Stimulated activated CD8-positive, alpha-beta memory T cell treated with anti-CD3 and anti-CD28 coated beads, Interleukin-12 subunit alpha, Interleukin-12 subunit beta, amount 100 ng/mL, for 24 hours (primary cell): Measurements from ENCODE around the gene BTBD16.

Source experiments
- DNase-seq: peaks from one replicate; pipeline ENCODE4 v3.0.0-alpha.2; 2020; ENCODE audit errors: extremely low read depth

BTBD16 gene

GRCh38 chr10:122294511-122295450 lies 23.7 kb downstream of the BTBD16 start:
- no peak for DNase-seq

DNA sequence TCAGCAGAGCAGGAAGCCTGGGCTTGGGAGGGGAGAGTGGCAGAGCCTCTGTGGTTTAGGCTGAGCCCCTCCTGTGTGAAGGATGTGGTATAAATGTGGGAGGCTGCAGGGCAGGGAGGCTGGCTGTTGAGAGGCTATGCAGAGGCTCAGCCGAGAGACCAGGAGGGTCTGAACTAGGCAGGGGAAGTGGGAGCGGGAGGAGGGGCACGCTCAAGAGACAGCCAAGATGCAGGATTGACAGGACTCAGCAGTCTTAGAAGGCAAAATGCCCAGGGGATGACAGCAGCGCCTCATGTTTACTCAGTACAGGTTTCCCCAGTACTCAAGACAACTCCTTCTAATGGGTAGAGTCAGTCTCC lies 24.3 kb downstream of the BTBD16 start:
- no peak for DNase-seq

DNA sequence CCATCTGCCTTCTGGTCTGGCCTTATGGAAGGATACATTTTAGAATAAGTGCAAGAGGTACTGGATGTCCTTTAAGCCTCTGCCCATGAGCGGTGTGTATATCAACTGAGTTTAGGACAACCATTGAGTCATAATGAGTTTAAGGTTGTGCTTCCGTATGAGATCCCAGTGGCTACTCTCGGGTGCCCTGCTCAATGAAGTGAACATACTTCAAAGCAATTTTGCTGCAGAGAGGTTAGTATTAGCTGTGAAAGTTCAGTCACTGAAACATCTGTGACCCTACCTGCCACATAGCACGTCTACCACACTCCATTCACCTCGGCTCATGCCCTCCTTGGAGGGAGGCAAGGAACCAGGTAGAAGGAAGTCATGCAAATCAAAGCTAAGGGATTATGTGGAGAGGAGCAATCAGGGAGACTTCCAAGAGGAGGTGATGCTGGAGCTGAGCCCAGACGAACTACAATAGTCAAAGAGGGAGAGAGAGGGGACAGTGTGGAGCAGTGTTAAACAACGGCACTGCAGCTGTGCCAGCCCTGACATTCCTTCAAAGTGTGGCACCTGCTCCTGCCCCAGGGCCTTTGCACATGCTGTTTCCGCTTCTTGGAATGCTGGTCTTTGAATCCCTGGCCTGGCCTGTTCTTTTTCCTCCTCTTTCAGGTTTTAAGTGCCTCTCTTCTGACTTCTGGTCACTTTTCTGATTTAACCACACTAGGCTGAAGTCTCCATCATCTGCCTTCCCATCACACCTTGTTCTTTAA lies 25.4 kb downstream of the BTBD16 start:
- DNase-seq = no peak

DNA sequence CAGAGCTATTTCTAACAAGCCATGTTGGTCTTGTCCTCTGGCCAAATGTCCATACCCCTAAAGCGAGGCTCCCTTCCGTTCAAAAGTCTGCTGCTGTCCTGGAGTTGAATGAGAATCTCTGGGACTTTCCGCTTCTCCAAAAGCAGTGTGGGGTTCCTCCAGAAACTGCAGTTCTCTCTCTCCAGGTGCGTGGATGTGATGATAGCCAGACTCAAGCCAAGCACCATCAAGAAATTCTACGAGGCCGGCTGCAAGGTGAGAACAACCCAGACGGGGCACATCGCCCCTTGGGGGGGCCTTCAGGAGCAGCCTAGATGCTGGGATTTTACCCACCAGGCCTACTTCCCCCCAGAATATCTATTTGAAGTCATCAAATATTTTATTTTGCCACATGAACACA lies 26.5 kb downstream of the BTBD16 start:
- no peak for DNase-seq

DNA sequence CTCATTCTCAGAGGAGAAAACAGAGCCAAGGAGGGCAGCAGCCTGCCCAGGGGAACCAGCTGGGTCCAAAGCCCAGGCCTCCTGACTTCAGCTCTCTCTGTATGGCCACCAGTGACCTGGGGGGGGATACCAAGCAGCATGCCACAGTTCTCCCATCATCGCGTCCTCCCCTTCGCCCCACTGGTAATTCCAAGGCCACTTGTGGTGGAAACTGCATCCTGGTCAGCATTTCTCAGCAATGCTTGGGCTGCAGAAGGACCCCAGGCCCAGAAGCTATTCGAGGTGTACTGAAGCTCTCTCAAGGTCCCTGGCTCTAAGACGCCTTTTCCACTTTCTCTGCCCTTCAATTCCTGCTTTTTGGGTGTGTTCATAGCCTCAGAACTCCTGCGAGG lies 27.1 kb downstream of the BTBD16 start:
- no peak for DNase-seq

GRCh38 chr10:122298598-122299301 lies 27.7 kb downstream of the BTBD16 start:
- DNase-seq = peak; percentile 17

GRCh38 chr10:122299423-122300075 lies 28.5 kb downstream of the BTBD16 start:
- no peak for DNase-seq

DNA sequence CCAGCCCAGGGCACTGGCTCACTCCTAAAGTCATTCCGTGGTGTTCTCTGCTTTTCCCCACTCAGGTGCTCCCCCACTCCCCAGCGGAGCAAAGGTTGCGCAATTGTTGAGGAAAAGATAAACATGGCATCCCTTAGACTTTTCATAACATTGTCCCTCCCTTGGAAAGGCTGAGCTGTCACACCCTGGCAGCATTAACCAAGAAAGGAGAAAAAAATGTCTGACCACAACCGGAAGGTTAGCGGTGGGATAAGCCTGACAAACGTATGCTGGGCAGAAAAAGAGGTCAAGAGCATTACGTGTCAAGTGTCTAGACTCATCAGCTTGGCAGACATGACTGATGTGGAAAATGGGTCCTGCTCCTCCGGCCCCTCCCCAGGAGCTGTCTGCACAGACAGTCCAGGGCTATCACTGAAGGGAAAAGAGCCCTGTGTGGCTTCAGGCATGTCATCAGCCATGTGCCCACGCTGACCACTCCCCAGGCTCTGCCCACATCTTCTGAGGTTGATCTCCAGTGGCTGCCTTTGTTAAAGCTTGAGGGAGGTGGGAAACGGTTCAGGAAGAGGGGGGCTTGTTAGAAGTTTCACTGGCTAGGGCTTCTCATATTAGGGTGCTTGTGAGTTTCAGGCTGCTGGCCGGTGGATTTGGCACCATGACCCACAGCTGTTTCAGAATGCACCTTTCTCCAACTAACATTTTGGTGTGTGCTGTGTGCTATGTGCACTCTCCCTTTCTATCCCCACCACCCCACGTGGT lies 30.1 kb downstream of the BTBD16 start:
- no peak for DNase-seq

DNA sequence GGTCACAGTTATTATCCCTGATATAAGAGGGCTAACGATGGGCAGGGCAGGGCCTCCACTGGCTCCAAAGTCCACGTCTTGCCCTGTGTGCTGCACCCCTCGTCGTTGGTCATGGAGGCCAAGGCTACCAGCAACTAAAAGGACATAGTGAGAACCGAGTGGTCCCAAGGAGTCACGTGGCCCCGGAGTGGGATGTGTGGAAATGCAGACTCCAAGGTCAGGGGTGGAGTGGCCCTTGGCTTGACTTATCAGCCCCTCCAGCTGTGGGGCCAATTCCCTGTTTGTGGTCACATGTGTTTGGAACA lies 30.7 kb downstream of the BTBD16 start:
- no peak for DNase-seq

DNA sequence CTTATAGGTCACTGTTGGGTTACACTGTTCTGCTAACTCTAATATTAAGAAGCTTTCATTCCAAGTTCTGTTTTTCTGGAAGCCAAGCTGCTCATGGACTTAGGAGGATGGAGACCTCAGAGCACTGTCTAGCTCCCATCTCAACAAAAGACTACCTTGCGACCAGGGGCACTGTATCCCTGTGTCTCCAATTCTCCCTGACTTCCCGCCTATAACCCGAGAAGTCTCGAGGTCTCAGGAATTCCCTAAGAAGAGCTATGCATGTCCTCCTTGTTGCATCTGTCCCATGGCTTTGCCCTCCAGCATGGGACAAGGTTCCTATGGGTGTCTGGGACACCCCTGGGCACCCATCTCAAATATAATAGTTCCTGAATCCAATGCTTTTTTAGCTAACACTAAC lies 31.2 kb downstream of the BTBD16 start:
- DNase-seq = no peak

DNA sequence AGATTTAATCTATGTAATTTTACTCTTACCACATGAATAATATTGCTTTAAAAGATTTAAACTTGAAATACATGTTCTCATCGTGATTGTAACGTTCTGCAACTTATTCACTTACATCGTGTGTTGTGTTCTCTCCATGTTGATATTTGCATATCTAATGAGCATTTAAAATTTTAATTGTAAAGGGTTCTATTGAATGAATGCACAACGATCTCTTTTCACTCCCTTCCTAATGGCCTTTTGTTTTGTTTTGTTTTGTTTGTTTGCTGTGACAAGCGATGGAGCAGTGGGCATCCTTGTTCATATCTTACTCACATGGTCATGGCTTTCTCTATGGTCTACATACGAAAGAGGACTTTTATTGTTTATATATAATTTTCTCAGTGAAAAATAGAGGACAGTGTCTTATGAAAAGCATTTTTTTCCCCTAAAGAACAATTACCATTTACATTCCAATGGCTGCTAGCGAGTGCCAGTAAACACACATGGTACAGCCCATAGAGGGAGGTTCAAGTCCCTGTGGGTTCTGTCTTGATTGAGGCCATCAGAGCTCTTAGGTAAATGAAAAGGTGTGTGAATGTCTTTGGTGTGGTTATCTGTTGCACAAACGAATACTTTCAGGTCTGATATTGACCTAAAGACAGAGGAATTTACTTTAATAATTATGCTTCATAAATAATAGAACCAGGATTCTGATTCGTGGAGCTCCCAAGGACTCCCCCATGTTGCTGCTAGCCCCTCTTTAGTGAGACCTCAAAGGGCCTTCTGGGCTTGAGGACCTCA lies 32.4 kb downstream of the BTBD16 start:
- no peak for DNase-seq

DNA sequence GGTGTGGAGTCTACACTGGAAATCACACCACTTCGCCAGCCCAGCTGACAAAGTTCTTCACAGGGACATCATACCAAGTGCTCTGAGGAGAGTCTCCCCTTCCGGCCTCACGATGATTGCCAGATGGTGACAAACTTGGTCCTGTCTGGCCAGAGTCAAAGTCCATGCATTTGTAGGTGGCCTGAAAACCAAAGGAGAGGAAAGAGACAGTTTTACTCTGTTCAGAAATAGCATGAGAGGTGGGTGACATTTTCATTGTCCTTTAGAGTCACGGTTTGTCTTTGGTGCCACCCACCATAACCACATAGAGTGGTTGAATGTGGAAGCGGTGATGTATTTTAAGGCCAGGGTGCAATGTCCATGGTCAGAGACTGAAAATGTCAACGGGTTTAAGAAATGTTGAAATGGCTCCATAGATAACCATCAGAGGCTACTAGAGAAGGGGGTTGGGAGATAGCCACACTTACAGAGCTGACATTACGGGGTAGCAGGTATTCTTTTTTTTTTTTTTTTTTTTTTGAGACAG lies 33.0 kb downstream of the BTBD16 start:
- no peak for DNase-seq

- DNase-seq = no peak
Measured at GRCh38 chr10:122306282-122306681, 35.2 kb downstream of the BTBD16 start.

DNA sequence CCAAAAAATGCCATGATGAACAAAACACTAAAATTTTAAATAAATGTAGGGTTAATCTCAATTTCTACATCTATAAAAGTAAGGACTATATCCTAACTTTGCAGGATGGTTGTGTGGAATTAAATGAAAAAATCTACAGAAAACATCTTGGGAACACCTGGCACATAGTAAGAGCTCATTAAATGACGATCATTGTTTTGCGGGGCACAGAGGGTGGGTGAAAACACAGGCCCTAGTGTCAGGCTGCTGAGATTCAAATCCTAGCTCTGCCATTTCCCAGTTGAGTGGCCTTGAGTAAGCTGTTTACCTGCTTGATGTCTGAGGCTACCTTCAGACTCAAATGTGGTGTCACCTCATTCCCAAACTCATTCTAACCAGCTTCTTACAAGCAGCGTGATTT lies 35.6 kb downstream of the BTBD16 start:
- DNase-seq = no peak

- DNase-seq = no peak
Measured at GRCh38 chr10:122307669-122308416, 36.7 kb downstream of the BTBD16 start.

DNA sequence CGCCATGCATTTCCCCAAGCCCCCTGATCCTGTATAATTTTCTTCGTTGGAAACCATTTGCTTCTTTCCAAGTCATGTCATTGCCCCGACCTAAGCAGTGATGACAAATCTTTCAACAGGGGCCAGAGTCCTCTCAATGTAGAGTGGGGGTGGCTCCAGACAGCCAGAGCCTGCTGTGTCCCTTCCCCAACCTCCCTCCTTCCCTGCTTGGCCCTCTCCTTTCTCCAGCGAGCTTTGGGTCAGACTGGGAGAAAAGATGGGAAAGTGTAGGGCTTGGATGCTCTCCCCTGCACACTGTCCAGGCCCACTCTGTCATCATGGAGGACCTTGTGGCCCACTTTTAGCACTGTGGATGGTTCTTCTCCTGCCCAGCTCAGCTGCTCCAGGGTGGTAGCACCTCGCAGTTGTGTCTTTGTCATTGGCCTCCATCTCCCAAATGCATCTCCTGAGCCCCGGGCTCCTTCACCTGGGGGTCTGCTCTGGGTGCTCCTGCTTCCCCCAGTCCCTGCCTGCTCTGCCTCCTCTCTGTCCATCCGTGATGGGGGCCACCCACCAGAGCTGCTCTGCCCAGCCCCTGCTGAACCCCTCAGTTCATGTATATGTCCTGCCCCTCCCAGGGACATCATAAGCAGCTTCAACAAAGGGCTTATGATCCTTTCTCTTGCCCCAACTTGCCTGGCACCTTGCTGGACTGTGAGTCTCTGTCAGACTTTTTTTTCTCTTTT lies 37.5 kb downstream of the BTBD16 start:
- DNase-seq = no peak

DNA sequence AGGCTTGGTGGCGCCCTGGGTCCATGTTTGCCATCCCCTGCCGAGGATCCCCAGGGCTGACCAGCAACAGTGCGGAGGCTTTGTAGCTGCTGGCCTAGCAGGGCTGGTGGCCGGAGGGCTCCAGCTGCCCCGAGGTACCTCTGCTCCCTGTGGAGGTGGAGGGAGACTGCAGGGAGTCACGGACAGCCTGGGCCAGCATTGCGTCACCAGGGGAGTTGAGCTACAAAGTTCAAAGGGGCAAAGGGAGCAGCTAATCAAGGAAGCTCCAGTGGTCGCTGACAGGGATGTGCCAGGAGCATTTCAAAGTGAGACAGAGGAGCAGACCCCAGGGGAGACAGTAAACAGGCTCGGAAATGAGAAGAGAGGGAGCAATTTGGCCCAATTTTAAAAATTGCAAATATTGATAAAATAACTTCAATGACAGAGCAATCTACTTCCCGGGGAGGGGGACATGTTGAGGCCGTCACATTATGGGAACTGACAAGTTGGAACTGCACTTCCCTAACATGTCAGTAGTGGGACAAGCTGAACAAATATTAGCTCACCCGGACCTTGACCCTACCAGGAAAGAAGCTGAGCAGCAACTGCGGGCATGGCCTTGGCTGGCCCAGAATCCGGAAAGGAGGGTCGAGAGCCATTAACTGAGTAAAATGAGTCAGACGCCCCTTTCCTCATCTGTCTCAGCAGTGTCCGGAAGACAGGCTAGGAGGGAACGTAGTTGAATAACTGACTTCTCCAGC lies 39.4 kb downstream of the BTBD16 start:
- no peak for DNase-seq

- DNase-seq = no peak
Measured at GRCh38 chr10:122311051-122311410, 39.9 kb downstream of the BTBD16 start.
